CD4-positive, CD25-positive, alpha-beta regulatory T cell (primary cell): ENCODE results near the gene ERGIC1. TPM values are rescaled to one million over a fixed set of nuclear protein-coding genes. Genes with fewer than 3 reads are reported as not detected.

Experiments
- ATAC-seq, 2 donors: fragments of 150-1000 bp; cut with Tn5 transposase; one replicate each; pipeline ENCODE4 v1.10.0; 2021; ENCODE audit warnings: low read depth in 2 of 2, moderate number of reproducible peaks in 2 of 2, moderate library complexity in 1 of 2
- DNase-seq, 3 donors: peaks; one replicate each; pipeline versions ENCODE4 v3.0.0 to v3.0.0-alpha.2; 2012 to 2022; ENCODE audit warnings: mixed read lengths in 1 of 3
- H3K27ac ChIP-seq: one replicate; pipeline ENCODE4 v1.7.0; 2013; ENCODE audit warnings: mild to moderate bottlenecking, low read length; ENCODE audit not compliant: insufficient read depth, poor library complexity, severe bottlenecking
- H3K27me3 ChIP-seq: one replicate; pipeline ENCODE4 v1.7.0; 2013; ENCODE audit warnings: low read length; ENCODE audit not compliant: control insufficient read depth, insufficient read depth
- H3K36me3 ChIP-seq: one replicate; pipeline ENCODE4 v1.7.0; 2013; ENCODE audit warnings: mild to moderate bottlenecking, low read length, moderate library complexity; ENCODE audit not compliant: control insufficient read depth, insufficient read depth
- H3K4me1 ChIP-seq: 2 replicates; pipeline ENCODE4 v1.7.0; 2013; ENCODE audit warnings: mild to moderate bottlenecking, low read length; ENCODE audit not compliant: insufficient read depth, control insufficient read depth, poor library complexity, severe bottlenecking
- H3K4me3 ChIP-seq: one replicate; pipeline ENCODE4 v1.7.0; 2013; ENCODE audit warnings: low read depth, mild to moderate bottlenecking, low read length, moderate library complexity
- H3K9me3 ChIP-seq, 2 experiments: 1 replicate in 1 of 2; 2 replicates in 1 of 2; pipeline ENCODE4 v1.7.0; 2013; ENCODE audit warnings: low read length in 2 of 2, mild to moderate bottlenecking in 1 of 2, moderate library complexity in 1 of 2; ENCODE audit not compliant: control insufficient read depth in 2 of 2
- H3K27ac Mint-ChIP-seq, 3 donors: one replicate each; pipeline ENCODE4 v1.8.0; 2020 to 2022; ENCODE audit warnings: mild to moderate bottlenecking in 3 of 3, mixed read lengths in 3 of 3, moderate library complexity in 2 of 3
- H3K27me3 Mint-ChIP-seq: one replicate; pipeline ENCODE4 v1.8.0; 2022; ENCODE audit warnings: mild to moderate bottlenecking, mixed read lengths
- H3K36me3 Mint-ChIP-seq: one replicate; pipeline ENCODE4 v1.8.0; 2020; ENCODE audit warnings: mixed read lengths
- H3K4me1 Mint-ChIP-seq, 4 donors: one replicate each; pipeline ENCODE4 v1.8.0; 2020 to 2022; ENCODE audit warnings: mixed read lengths in 4 of 4, mild to moderate bottlenecking in 1 of 4
- H3K4me3 Mint-ChIP-seq, 4 donors: one replicate each; pipeline ENCODE4 v1.8.0; 2020 to 2022; ENCODE audit warnings: mild to moderate bottlenecking in 4 of 4, mixed read lengths in 4 of 4, moderate library complexity in 3 of 4
- H3K9me3 Mint-ChIP-seq, 7 donors: one replicate each; pipeline ENCODE4 v1.8.0; 2020 to 2022; ENCODE audit warnings: mixed read lengths in 7 of 7, mild to moderate bottlenecking in 3 of 7, moderate library complexity in 2 of 7
- polyA plus RNA-seq, 4 donors: library from polyadenylated mRNA; unstranded; fragments of 300-500 nt; fragmentation: Illumina TruSeq; gene quantifications; one replicate each; pipeline ENCODE4 v1.2.3, GENCODE V29; 2021
- total RNA-seq: library from RNA; stranded (reverse); gene quantifications from one replicate; pipeline ENCODE4 v1.2.3, GENCODE V29; 2022

ERGIC1 gene
- total and polyA plus RNA-seq, 5 donors from 2014 or later, result 15.7 to 58.4 (median 19.9) TPM

DNA sequence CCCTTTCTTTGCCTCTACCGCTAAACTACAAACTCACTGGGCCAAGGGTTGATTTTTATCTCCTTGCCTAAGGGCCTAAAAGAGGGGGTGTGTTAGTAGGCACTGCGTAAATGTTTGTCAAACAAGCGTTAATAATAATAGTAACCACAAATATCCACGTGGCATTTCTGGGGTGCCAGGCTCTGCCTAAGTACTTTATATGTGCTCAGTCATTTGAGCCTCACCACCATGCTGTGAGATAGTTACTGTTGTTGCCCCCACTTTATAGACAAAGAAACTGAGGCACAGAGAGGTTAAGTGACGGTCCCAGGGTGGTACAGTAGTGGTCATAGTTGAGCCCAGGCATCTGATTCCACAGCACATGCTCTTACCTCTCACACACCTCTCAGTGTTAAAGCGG, 52.4 kb downstream of the ERGIC1 start:
- Histone ChIP-seq H3K9me3 (no peaks in the 10 kb centered on the region), H3K4me1 (no peaks in the 10 kb centered on the region), H3K4me3 (no peak overlapping the region), H3K27me3 (no peaks in the 10 kb centered on the region), H3K27ac (no peak overlapping the region), H3K36me3 (peaks cover 12% of the 10 kb centered on the region)
- DNase-seq (no peak), ATAC-seq (no peak)
- Mint-ChIP-seq H3K27me3 (no peaks in the 10 kb centered on the region), H3K9me3 (peaks cover 0 to 1% (median 0%) of the 10 kb centered on the region in 7 donors), H3K4me3 (peak overlapping the region in 1 of 4 donors; percentile 39), H3K4me1 (peaks cover 0 to 14% (median 12%) of the 10 kb centered on the region in 4 donors), H3K27ac (no peak overlapping the region), H3K36me3 (peaks cover 39% of the 10 kb centered on the region)

DNA sequence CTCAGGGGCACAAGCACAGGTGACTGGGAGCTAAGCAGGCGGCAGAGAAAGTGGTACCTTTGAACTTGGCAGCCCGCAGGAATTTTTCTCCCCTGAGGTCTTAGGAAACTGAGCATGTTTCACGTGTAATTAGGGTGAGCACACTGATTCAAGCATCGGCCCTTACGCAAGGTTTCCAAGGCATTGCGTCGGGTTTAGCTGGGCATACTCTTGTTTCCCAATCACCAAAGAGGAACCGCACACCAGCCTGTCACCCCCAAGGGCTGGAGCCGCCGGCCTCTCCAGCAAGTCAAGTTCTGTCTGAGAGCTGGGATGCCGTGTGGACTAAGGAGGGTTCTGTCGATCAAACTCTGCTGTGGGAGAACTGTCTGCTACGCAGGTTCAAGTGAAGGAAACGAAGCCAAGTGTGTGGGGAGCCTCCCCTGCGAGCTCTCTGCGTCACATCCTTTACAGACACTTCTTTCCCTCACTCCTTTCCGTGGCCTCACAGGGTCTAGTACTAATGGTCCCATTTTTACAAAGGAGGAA, 53.0 kb downstream of the ERGIC1 start:
- no peak overlapping the region for H3K27ac ChIP-seq
- H3K4me3 ChIP-seq, result no peak overlapping the region
- Mint-ChIP-seq H3K9me3 (peaks cover 0 to 1% (median 0%) of the 10 kb centered on the region in 7 donors), H3K4me3 (no peak overlapping the region), H3K4me1 (peaks cover 0 to 14% (median 10%) of the 10 kb centered on the region in 4 donors), H3K36me3 (peaks cover 38% of the 10 kb centered on the region), H3K27ac (no peak overlapping the region), H3K27me3 (no peaks in the 10 kb centered on the region)
- no peaks in the 10 kb centered on the region for H3K4me1 ChIP-seq
- DNase-seq (no peak), ATAC-seq (no peak)
- H3K36me3 ChIP-seq, result peaks cover 12% of the 10 kb centered on the region
- no peaks in the 10 kb centered on the region for H3K9me3 ChIP-seq
- no peaks in the 10 kb centered on the region for H3K27me3 ChIP-seq

- Histone ChIP-seq H3K27me3 (no peaks in the 10 kb centered on the region), H3K4me1 (no peaks in the 10 kb centered on the region), H3K36me3 (peaks cover 12% of the 10 kb centered on the region), H3K27ac (no peak overlapping the region), H3K4me3 (no peak overlapping the region), H3K9me3 (no peaks in the 10 kb centered on the region)
- Mint-ChIP-seq H3K27ac (peak overlapping the region in 1 of 3 donors; percentile 23), H3K4me3 (no peak overlapping the region), H3K9me3 (peaks cover 0 to 1% (median 0%) of the 10 kb centered on the region in 7 donors), H3K36me3 (peaks cover 35% of the 10 kb centered on the region), H3K4me1 (peaks cover 0 to 14% (median 7%) of the 10 kb centered on the region in 4 donors), H3K27me3 (no peaks in the 10 kb centered on the region)
- ATAC-seq (no peak), DNase-seq (no peak)
These were observed 53.6 kb downstream of the ERGIC1 start for GRCh38 chr5:172887692-172888091.

GRCh38 chr5:172890659-172891058, 56.6 kb downstream of the ERGIC1 start:
- DNase-seq (no peak), ATAC-seq (no peak)
- no peak overlapping the region for H3K27ac ChIP-seq
- H3K4me3 ChIP-seq, result no peak overlapping the region
- H3K4me3 Mint-ChIP-seq, result no peak overlapping the region
- H3K4me1 ChIP-seq, result no peaks in the 10 kb centered on the region
- peaks cover 0 to 9% (median under 1%) of the 10 kb centered on the region in 4 donors for H3K4me1 Mint-ChIP-seq
- H3K36me3 ChIP-seq, result peaks cover 12% of the 10 kb centered on the region
- no peaks in the 10 kb centered on the region for H3K9me3 Mint-ChIP-seq
- H3K9me3 ChIP-seq, result no peaks in the 10 kb centered on the region
- H3K27me3 Mint-ChIP-seq, result no peaks in the 10 kb centered on the region
- no peak overlapping the region for H3K27ac Mint-ChIP-seq
- H3K36me3 Mint-ChIP-seq, result peaks cover 32% of the 10 kb centered on the region
- H3K27me3 ChIP-seq, result no peaks in the 10 kb centered on the region

DNA sequence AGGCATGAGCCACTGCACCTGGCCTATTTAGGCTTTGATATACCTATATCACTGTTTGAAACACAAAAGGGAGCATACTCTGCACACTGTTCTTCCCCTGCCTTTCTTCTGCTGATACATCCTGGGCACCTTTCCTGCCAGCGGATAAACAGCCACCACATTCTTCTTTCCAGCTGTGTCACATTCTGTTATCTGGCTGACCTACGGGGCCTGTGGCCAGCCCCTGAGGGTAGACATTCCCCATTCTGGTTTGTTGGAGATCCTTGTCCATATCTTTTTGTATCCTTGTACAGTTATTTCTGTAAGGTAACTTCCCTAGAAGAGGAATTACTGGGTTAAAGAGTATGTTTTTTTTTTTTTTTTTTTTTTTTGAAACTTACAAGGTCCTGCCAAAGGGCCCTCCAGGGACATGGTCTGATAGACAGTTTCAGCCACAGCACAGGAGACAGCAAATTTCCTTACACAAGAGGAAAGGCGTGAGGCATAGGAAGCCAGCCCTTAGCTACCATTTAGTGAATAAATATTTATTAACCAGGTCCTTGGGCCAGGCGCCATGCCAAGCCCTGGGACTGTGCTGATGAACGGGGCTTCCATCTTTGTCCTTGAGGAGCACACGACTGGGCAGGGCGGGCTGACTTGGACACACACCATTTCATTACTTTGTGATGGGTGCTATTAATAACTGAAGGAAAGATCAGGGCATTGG, 57.8 kb downstream of the ERGIC1 start:
- H3K27me3 Mint-ChIP-seq, result no peaks in the 10 kb centered on the region
- H3K4me3 ChIP-seq, result no peak overlapping the region
- H3K27ac Mint-ChIP-seq, result peak overlapping the region; percentile 31 to 63 (median 46)
- ATAC-seq (no peak), DNase-seq (no peak)
- no peaks in the 10 kb centered on the region for H3K9me3 ChIP-seq
- no peak overlapping the region for H3K27ac ChIP-seq
- peaks cover 0 to 5% (median 2%) of the 10 kb centered on the region in 4 donors for H3K4me1 Mint-ChIP-seq
- H3K4me3 Mint-ChIP-seq, result no peak overlapping the region
- H3K9me3 Mint-ChIP-seq, result no peaks in the 10 kb centered on the region
- no peaks in the 10 kb centered on the region for H3K27me3 ChIP-seq
- H3K36me3 ChIP-seq, result peaks cover 12% of the 10 kb centered on the region
- H3K36me3 Mint-ChIP-seq, result peaks cover 31% of the 10 kb centered on the region
- H3K4me1 ChIP-seq, result no peaks in the 10 kb centered on the region

- DNase-seq (no peak), ATAC-seq (no peak)
- H3K36me3 ChIP-seq, result peaks cover 16% of the 10 kb centered on the region
- Mint-ChIP-seq H3K36me3 (peaks cover 26% of the 10 kb centered on the region), H3K27me3 (no peaks in the 10 kb centered on the region), H3K9me3 (no peaks in the 10 kb centered on the region), H3K27ac (no peak overlapping the region), H3K4me1 (peaks cover 0 to 7% (median 3%) of the 10 kb centered on the region in 4 donors), H3K4me3 (peak overlapping the region in 1 of 4 donors; percentile 11)
- H3K4me1 ChIP-seq, result no peaks in the 10 kb centered on the region
- H3K27me3 ChIP-seq, result no peaks in the 10 kb centered on the region
- H3K4me3 ChIP-seq, result no peak overlapping the region
- no peaks in the 10 kb centered on the region for H3K9me3 ChIP-seq
- no peak overlapping the region for H3K27ac ChIP-seq
These were observed 58.7 kb downstream of the ERGIC1 start for GRCh38 chr5:172892713-172893112.

GRCh38 chr5:172894767-172895388, 60.8 kb downstream of the ERGIC1 start:
- Histone ChIP-seq H3K27ac (no peak overlapping the region), H3K4me1 (no peaks in the 10 kb centered on the region), H3K36me3 (peaks cover 21% of the 10 kb centered on the region), H3K9me3 (no peaks in the 10 kb centered on the region), H3K4me3 (no peak overlapping the region), H3K27me3 (no peaks in the 10 kb centered on the region)
- Mint-ChIP-seq H3K9me3 (no peaks in the 10 kb centered on the region), H3K27me3 (no peaks in the 10 kb centered on the region), H3K4me1 (peaks cover 0 to 10% (median 2%) of the 10 kb centered on the region in 4 donors), H3K4me3 (no peak overlapping the region), H3K36me3 (peaks cover 25% of the 10 kb centered on the region), H3K27ac (peak overlapping the region in 2 of 3 donors; percentile 17 to 24)
- ATAC-seq (no peak), DNase-seq (no peak)
